K562 (cell line): Measurements from ENCODE around the gene CD96. TPM values are rescaled to one million over a fixed set of nuclear protein-coding genes. Genes with fewer than 3 reads are reported as not detected.

Source experiments
- ATAC-seq: fragments of 200-7000 bp; cut with Tn5 transposase; 3 replicates; pipeline ENCODE4 v1.9.1; 2020; ENCODE audit warnings: moderate library complexity
- BruUV-seq: library from RNA; stranded (reverse); fragments of 400-500 nt; replicated peaks from 2 replicates; lab custom pipeline; 2021; lab: Mats Ljungman, UMichigan
- CTCF ChIA-PET: fragments of 300-600 bp; formaldehyde crosslinking; extraction: SDS; loops from one replicate; lab custom pipeline; 2021; ENCODE audit warnings: low intra/inter-chr PET ratio; lab: Yijun Ruan, JAX
- POLR2A ChIA-PET: fragments of 300-600, 350-650 bp; sonication (Branson Sonifier 250); formaldehyde crosslinking; extraction: SDS; loops from one replicate; lab custom pipeline; 2021; ENCODE audit warnings: antibody characterized with exemption, inconsistent platforms; lab: Yijun Ruan, JAX
- DNase-seq, 4 experiments: peaks; one replicate each; pipeline versions ENCODE4 v3.0.0 to v3.0.0-alpha.2; 2011 to 2018; ENCODE audit warnings: low spot score in 3 of 4, mixed read lengths in 3 of 4; ENCODE audit errors: extremely low read depth in 1 of 4
- FAIRE-seq: peaks from 2 replicates; lab custom pipeline; 2011; peaks lifted over from hg19 to GRCh38; lab: Jason Lieb, UNC
- H2AFZ ChIP-seq: 2 replicates; pipeline ENCODE4 v1.6.0; 2011; ENCODE audit warnings: low read depth, low read length, control low read depth, inconsistent platforms
- H3K27ac ChIP-seq: fragments of 200-600 bp; 3 replicates; pipeline ENCODE4 v1.8.0; 2011; ENCODE audit warnings: low read depth, mild to moderate bottlenecking, control low read depth, inconsistent platforms, low read length, moderate library complexity, mixed read lengths; ENCODE audit errors: extremely low read depth
- H3K27me3 ChIP-seq, 2 experiments: fragments of 300-600 bp in 1 of 2; 2 replicates in 1 of 2; 3 replicates in 1 of 2; pipeline versions ENCODE4 v1.6.0 to v1.8.0; 2011; ENCODE audit warnings: inconsistent platforms in 2 of 2, low read length in 2 of 2, mild to moderate bottlenecking in 1 of 2, mixed read lengths in 1 of 2, moderate library complexity in 1 of 2; ENCODE audit not compliant: control insufficient read depth in 2 of 2, insufficient read depth in 2 of 2
- H3K36me3 ChIP-seq: fragments of 300-600 bp; 3 replicates; pipeline ENCODE4 v1.8.0; 2011; ENCODE audit warnings: mild to moderate bottlenecking, low read length, inconsistent platforms; ENCODE audit not compliant: control insufficient read depth, insufficient read depth
- H3K4me1 ChIP-seq, 2 experiments: fragments of 200-600 bp in 1 of 2; replicated peaks in 1 of 2; 2 replicates in 1 of 2; 3 replicates in 1 of 2; pipeline versions ENCODE4 v1.5.1 to v1.8.0; 2011; ENCODE audit warnings: inconsistent platforms in 2 of 2, low read length in 2 of 2, mild to moderate bottlenecking in 1 of 2, mixed read lengths in 1 of 2, moderate library complexity in 1 of 2; ENCODE audit not compliant: control insufficient read depth in 2 of 2, insufficient read depth in 2 of 2
- H3K4me2 ChIP-seq: 2 replicates; pipeline ENCODE4 v1.6.1; 2011; ENCODE audit warnings: low read length, control low read depth, inconsistent platforms, mixed read lengths; ENCODE audit not compliant: insufficient read depth
- H3K4me3 ChIP-seq: fragments of 200-600 bp; sonication (generic), shearing (Covaris generic); 2 replicates; pipeline ENCODE4 v1.5.1; 2016; ENCODE audit warnings: control low read depth, inconsistent platforms
- H3K79me2 ChIP-seq: fragments of 200-600 bp; 3 replicates; pipeline ENCODE4 v1.8.0; 2011; ENCODE audit warnings: low read length, inconsistent platforms; ENCODE audit not compliant: control insufficient read depth, insufficient read depth
- H3K9ac ChIP-seq, 2 experiments: 2 replicates each; pipeline versions ENCODE4 v1.6.0 to v1.6.1; 2011; ENCODE audit warnings: low read depth in 2 of 2, low read length in 2 of 2, control low read depth in 1 of 2, inconsistent platforms in 1 of 2, mild to moderate bottlenecking in 1 of 2, mixed read lengths in 1 of 2; ENCODE audit not compliant: insufficient read depth in 1 of 2
- H3K9me1 ChIP-seq: one replicate; pipeline ENCODE4 v1.6.0; 2011; ENCODE audit warnings: inconsistent platforms, mild to moderate bottlenecking, low read length, moderate library complexity; ENCODE audit not compliant: control insufficient read depth, insufficient read depth
- H3K9me3 ChIP-seq: replicated peaks from 2 replicates; pipeline ENCODE4 v1.5.1; 2011; ENCODE audit warnings: low read depth, low read length, inconsistent platforms; ENCODE audit not compliant: control insufficient read depth, insufficient read depth
- H4K20me1 ChIP-seq: replicated peaks from 2 replicates; pipeline ENCODE4 v1.6.1; 2011; ENCODE audit warnings: low read length, inconsistent platforms, mixed read lengths; ENCODE audit not compliant: control insufficient read depth, insufficient read depth
- ATF2 ChIP-seq: sonication (generic); formaldehyde crosslinking; IDR thresholded peaks from 2 replicates; pipeline ENCODE4 v1.8.1; 2022; ENCODE audit warnings: missing genetic modification reagents
- ATF6 ChIP-seq: sonication (generic); formaldehyde crosslinking; IDR thresholded peaks from 2 replicates; pipeline ENCODE4 v1.4.0; 2020; ENCODE audit warnings: mild to moderate bottlenecking, missing genetic modification reagents
- BCL6 ChIP-seq: fragments of 250-450 bp; sonication (Bioruptor Pico); IDR thresholded peaks from 2 replicates; pipeline ENCODE4 v1.4.0; 2020
- RFX5 ChIP-seq: IDR thresholded peaks from 2 replicates; pipeline ENCODE4 v1.6.1; 2011; ENCODE audit warnings: low read depth, mild to moderate bottlenecking, improper control_type of control experiment, low read length
- SAFB ChIP-seq: fragments of 200-400 bp; formaldehyde crosslinking; IDR thresholded peaks from 2 replicates; pipeline ENCODE4 v1.6.1; 2017; ENCODE audit warnings: low read depth, low read length, borderline replicate concordance
- USF2 ChIP-seq: sonication (generic); formaldehyde crosslinking; IDR thresholded peaks from 2 replicates; pipeline ENCODE4 v1.5.0; 2020; ENCODE audit warnings: missing genetic modification reagents
- ZBTB1 ChIP-seq: sonication (generic); formaldehyde crosslinking; IDR thresholded peaks from 2 replicates; pipeline ENCODE4 v1.8.1; 2023; ENCODE audit warnings: missing genetic modification reagents, low read depth, mild to moderate bottlenecking, borderline replicate concordance
- ZNF184 ChIP-seq: sonication (generic); formaldehyde crosslinking; IDR thresholded peaks from 2 replicates; pipeline ENCODE4 v1.5.0; 2020; ENCODE audit warnings: missing genetic modification reagents
- ZNF274 ChIP-seq: IDR thresholded peaks from 2 replicates; pipeline ENCODE4 v1.6.1; 2011; ENCODE audit warnings: low read depth, mild to moderate bottlenecking, low read length, moderate library complexity, borderline replicate concordance
- ZNF311 ChIP-seq: fragments of 250-450 bp; sonication (Bioruptor Pico); IDR thresholded peaks from 2 replicates; pipeline ENCODE4 v1.4.0; 2020; ENCODE audit warnings: mild to moderate bottlenecking, moderate library complexity
- WGBS: fragments of 100-300 bp; shearing (Covaris generic); methylation state at CpG from one replicate; pipeline ENCODE4 v1.1.6; 2016; ENCODE audit warnings: low coverage, mixed read lengths; ENCODE audit not compliant: insufficient coverage; ENCODE audit errors: missing lambda C conversion rate; 5-methylcytosine and 5-hydroxymethylcytosine counted together
- in situ Hi-C: fragments of 300-500 bp; cut with MboI; formaldehyde crosslinking; loops from 4 replicates; pipeline ENCODE4 v1.15.0; 2018; ENCODE audit warnings: inconsistent platforms, mixed read lengths
- intact Hi-C: fragments of 100-400 bp; cut with micrococcal nuclease; formaldehyde crosslinking; loops from 2 replicates; pipeline ENCODE4 v1.14.2; 2022
- polyA plus RNA-seq, 8 experiments: library from polyadenylated mRNA; depleted of rRNA in 4 of 8; stranded (reverse) in 5 of 8; unstranded in 3 of 8; fragments of >200 nt; fragmentation: Nextera tagmentation in 2 of 8; fragmentation: Illumina TruSeq in 1 of 8; extraction: Ambion mirVana in 2 of 8; extraction: Trizol in 1 of 8; gene quantifications; 2 replicates each; pipeline versions ENCODE4 v1.2.1 to v1.2.3, GENCODE V29; 2011 to 2014; ENCODE audit warnings: inconsistent platforms in 1 of 8, missing spikeins in 1 of 8
- total RNA-seq, 7 experiments: library from RNA; depleted of rRNA in 6 of 7; stranded (reverse); fragments of >200 nt in 6 of 7; fragmentation: Illumina TruSeq in 2 of 7; extraction: Trizol in 2 of 7; gene quantifications; 2 replicates each; pipeline versions ENCODE4 v1.2.1 to v1.2.3, GENCODE V29; 2011 to 2021; ENCODE audit warnings: low replicate concordance in 1 of 7

The CD96 gene
- total and polyA plus RNA-seq, 9 of the 15 experiments (the other 6 are each of a cell fraction or from before 2014, with no cell fraction given): 0.32 to 5.7 (median 1.2) TPM

- no peak for DNase-seq
- no TSS peak for BruUV-seq
- no peak for TF ChIP-seq ATF2
- TF ChIP-seq ZBTB1: no peak
- no peak for TF ChIP-seq ATF6 (CRISPR knock-in tag)
- no peak for TF ChIP-seq BCL6
- TF ChIP-seq RFX5: no peak
- no peak for TF ChIP-seq SAFB
- TF ChIP-seq ZNF311 (CRISPR knock-in tag): no peak
- TF ChIP-seq ZNF184 (CRISPR knock-in tag): no peak
- TF ChIP-seq ZNF274: no peak
- no peak for TF ChIP-seq USF2
- no peak overlapping the region for H3K9ac ChIP-seq
- H2AFZ ChIP-seq: no peak overlapping the region
- no peaks in the 10 kb centered on the region for H3K4me1 ChIP-seq
- H4K20me1 ChIP-seq: no peaks in the 10 kb centered on the region
- H3K79me2 ChIP-seq: no peaks in the 10 kb centered on the region
- no peaks in the 10 kb centered on the region for H3K9me3 ChIP-seq
- H3K27me3 ChIP-seq: no peaks in the 10 kb centered on the region
- in situ Hi-C loops: no loop called here
- no peak overlapping the region for H3K4me3 ChIP-seq
- WGBS: 8% methylated on average over 5 of the region's 5 CpGs
- POLR2A ChIA-PET: interaction anchor here (0.7 kb wide), 1 partner anchor 10 kb away, joined by 3 read pairs; no protein-coding TSS in a partner anchor
- H3K36me3 ChIP-seq: no peaks in the 10 kb centered on the region
- H3K9me1 ChIP-seq: no peaks in the 10 kb centered on the region
- FAIRE-seq: no peak
- no peak overlapping the region for H3K4me2 ChIP-seq
- CTCF ChIA-PET: no interaction called here
- intact Hi-C loops: no loop called here
- no peak overlapping the region for H3K27ac ChIP-seq
- ATAC-seq: no peak
These were observed 50.9 kb downstream of the CD96 start for GRCh38 chr3:111592936-111593335.
